NCI-H2227 (cell line): Measurements from ENCODE around the gene NIF3L1.

ENCODE experiments used
- DNase-seq: peaks from one replicate; lab custom pipeline; 2025; ENCODE audit not compliant: unreplicated experiment; lab: John Stamatoyannopoulos, UW

Gene NIF3L1, protein sequence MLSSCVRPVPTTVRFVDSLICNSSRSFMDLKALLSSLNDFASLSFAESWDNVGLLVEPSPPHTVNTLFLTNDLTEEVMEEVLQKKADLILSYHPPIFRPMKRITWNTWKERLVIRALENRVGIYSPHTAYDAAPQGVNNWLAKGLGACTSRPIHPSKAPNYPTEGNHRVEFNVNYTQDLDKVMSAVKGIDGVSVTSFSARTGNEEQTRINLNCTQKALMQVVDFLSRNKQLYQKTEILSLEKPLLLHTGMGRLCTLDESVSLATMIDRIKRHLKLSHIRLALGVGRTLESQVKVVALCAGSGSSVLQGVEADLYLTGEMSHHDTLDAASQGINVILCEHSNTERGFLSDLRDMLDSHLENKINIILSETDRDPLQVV

DNA sequence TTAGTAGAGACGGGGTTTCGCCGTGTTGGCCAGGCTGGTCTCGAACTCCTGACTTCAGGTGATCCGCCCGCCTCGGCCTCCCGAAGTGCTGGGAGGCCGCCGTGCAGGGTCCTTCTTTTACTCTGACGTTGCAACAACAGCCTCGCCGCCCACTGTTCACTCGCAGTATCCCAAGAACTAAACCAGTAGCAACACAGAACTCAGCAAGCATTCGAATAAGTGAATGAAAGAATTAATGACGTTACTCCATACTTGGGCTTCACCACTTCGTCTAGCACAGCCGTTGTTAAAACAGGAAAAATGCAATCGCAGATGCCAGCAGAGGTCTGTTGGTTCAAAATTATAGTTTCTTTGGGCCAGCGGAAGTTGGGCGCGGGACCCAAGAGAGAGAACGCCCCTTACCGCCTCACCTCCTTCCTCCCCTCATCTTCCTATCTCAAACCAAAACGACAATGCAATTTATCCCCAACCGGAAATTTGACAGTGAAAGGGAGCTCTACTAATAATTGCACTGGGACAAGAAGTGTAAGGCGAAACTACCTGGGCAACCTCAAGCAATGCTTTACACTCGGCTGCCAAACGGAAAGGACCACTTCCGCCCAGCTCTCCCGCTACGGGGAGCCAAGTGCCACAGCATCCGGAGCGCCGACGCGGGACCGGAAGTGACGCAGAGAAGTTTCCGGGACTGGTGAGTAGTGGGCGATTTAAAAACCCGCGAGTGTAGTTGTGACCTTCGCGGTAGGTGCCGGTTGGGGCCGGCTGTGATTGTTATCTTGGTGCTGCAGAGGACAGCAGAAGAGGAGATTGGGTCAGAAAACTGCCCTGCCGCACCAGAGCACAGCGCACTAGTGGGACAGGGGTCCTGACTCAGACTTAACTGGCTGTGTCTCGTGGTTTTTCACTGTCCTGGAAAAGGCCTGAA, at the start of gene NIF3L1, which contains the start of gene PPIL3:
NIF3L1 (plus strand) TSS at position 668 of the 922 bp plus-strand sequence. CDS start 2,573 bp downstream, outside the sequence.
PPIL3 (minus strand) TSS at position 374 of the 922 bp plus-strand sequence. CDS start 1,462 bp downstream, outside the sequence.
- DNase-seq, result peak; percentile 100

DNA sequence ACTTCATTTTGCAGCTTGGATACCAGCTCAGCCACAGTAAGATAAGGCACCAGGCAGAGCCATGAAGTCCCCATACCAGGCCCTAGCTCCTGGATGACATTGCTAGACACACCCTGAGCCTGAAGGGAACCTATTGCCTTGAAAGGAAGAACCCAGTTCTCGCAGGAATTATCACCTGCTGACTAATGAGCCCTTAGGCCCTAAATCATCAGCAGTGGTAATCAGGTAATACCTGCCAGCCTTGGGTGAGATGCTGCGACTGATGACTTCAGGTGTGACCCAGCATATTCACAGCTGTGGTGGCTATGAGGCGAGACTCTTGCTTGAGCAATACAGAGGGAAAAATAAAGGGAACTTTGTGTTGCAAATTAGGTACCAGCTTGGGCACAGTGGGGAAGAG, 49.7 kb upstream of the NIF3L1 start:
- no peak for DNase-seq

DNA sequence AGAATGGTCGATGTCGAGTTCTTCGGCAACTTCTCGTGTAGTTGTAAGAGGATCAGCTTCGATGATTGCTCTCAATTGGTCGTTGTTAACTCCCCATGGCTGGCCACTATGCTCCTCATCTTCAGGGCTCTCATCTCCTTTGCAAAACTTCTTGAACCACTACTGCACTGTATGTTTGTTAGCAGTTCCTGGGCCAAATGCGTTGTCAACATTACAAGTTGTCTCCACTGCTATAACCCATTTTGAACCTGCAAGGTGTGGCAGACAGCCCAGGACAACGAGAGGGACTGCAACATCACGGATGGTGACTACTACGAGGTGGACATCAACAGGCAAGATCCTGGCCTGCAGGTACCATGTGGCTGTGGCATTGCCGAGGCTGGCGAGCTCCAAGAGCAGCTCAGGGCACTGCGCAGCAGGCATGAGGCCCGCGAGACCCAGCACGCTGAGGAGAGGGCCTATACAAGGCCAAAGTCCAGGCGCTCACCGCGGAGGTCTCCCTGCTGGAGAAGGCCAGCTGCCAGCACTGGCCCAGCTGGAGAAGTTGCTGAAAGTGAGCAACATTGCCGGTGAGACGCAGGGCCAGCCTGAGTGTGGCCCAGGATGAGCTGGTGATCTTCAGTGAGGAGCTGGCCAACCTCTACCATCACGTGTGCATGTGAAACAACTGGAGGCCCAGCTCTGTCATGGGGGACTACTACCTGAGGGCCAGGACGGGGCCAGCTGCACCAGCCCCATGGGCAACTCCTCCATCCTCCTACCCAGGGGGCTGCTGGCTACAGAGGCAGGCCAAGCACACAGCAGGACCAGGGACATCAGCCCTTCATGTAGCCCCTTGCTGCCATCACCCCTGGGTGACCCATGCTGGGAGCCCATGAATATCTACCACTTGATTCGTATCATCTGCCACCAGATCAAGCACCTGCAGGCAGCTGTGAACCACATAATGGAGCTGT, 44.9 kb upstream of the NIF3L1 start:
- no peak for DNase-seq

DNA sequence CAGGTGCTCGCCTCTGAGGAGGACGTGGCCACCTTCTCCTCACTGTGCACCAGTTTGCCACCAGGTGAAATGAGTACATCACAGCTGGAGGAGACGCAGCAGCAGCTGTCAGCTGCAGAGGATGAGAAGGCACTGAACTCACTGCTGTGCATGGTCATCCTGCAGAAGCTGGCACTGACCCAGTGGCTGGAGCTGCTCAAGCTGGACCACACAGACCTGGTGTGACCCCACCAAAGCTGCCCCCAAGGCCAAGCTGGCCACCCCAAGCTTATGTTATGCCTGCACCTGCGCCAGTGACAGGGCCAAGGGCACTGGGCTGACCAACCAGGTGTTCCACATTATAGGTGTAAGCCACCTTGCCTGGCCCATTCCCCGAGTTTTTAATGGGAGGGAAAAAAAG, 44.0 kb upstream of the NIF3L1 start:
- DNase-seq, result no peak

DNA sequence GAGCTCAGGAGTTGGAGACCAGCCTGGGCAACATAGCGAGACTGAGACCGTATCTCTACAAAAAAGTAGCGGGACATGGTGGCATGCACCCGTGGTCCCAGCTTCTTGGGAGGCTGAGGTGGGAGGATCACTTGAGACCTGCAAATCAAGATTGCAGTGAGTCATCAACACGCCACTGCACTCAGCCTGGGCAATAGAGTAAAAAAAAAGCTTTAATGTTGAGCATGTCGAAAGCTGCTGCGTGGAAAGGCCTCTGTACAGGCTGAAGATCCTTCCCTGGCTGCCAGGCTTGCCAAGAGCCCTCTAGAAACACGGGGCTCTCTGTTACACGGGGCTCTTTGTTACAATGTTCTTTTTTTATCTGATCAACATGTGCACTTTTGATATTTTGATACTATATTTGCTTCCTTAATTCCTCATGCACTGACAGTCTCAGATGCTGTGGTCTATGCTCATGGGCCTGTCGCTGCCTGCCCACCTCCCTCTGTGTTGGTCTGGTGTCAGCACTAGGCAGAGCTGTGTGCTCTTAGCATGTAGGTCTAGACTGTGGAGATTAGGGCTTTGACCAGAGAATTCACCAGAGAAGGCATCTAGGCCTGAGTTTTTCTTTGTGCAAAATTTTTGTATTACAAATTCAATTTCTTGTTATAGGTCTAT, 43.4 kb upstream of the NIF3L1 start:
- no peak for DNase-seq

DNA sequence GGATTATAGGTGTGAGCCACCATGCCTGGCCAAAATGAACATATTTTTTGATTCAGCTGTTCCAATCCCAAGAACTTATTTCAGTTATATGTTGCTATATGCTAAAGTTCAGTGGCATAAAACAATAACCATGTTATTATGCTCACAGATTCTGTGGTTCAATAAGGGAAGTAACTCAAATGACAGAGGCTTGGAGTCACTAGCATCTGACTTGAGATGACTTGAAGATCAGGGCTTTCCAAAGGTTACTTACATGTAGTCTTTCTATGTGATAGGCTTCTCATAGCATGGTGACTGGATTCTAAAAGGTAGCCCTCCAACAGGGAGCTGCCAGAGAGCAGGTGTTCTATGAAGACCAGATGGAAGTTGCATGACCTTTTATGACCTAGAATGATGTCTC, 41.9 kb upstream of the NIF3L1 start:
- DNase-seq, result no peak

DNA sequence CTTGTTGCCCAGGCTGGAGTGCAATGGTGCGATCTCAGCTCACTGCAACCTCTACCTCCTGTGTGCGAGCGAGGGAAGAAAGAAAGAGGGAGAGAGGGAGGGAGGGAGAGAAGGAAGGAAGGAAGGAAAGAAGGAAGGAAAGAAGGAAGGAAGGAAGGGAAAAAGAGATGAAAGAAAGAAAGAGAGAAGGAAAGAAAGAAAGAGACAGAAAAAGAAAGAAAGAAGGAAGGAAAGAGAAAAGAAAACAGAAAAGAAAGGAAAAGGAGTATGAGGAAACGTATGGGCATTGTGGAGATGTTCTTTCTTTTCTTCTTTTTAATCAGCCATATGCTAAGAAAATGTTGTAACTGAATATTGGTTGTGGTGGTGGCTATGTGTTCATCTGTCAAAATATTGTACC, 41.2 kb upstream of the NIF3L1 start:
- DNase-seq, result no peak

DNA sequence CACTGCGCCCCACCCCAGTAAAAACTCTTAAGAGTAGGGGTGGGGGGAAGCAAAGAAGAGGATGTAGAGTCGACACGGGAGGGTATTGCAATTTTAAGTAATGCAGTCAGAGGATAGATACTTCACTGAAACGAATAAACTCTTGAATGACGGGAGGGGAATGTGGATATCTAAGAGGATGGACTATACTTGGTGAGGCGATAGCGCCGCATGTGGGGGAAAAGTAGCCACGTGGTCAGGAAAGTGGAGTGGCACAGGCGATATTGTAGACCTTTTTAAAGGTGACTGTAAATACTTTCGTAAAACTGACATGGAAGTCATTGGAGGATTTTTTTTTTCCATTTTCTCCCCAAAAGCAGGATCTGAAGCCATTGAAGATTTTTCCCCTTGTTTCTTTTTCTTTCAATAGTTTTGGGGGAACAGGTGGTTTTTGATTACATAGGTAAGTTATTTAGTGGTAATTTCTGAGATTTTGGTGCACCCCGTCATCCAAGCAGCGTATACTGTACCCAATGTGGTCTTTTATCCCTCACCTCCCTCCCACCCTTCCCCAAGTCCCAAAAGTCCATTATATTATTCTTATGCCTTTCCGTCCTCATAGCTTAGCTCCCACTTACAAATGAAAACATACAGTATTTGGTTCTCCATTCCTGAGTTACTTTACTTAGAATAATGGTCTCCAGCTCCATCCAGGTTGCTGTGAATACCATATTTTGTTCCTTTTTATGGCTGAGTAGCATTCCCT, 38.5 kb upstream of the NIF3L1 start:
- DNase-seq, result no peak

DNA sequence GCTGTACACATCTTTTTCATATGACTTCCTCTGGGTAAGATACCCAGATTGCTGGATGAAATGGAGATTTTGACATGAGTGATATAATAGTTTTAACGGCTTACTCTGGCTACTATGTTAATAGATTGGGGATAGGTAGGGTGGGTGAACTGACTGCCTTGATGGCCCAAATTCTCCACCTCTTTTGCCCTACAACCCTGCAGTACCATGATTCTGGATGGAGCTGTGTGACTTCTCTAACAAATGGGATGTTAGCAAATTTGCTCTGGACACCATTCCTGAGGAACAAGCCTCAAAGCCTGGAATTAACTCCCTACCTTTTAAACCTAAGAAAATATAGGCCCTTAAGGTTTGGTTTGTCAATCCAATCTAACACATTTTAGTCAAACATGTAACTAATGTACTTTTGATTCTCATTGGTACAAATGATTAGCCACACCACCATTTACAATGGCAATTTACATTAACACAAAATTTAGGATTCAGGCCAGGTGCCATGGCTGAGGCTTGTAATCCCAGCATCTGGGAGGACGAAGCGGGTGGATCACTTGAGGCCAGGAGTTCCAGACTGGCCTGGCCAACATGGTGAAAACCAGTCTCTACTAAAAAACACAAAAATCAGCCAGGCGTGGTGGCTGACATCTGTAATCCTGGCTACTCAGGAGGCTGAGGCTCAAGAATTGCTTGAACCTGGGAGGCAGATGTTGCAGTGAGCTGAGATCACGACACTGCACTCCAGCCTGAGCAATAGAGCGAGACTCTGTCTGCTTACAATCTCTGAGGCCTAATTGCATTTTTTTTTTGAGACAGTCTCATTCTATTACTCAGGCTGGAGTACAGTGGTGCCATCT, 37.5 kb upstream of the NIF3L1 start:
- no peak for DNase-seq

DNA sequence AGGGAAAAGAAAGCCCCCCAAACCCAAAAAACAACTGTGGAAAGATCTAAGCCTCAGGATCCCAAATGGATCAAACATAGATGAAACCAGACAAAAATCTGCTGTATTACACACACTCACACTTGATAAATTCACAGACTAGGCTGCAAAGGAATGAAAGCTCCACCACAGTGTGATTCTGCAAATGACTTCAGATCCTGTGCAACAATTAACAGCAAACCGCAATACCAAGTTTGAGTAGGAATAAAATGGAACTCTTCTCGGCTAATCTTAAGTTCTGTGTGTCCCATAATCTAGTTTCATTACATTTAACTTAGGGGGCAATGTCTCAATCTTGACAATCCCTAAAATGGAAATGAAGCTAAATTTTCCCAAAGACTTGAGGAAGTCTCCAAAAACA, 36.6 kb upstream of the NIF3L1 start:
- no peak for DNase-seq

DNA sequence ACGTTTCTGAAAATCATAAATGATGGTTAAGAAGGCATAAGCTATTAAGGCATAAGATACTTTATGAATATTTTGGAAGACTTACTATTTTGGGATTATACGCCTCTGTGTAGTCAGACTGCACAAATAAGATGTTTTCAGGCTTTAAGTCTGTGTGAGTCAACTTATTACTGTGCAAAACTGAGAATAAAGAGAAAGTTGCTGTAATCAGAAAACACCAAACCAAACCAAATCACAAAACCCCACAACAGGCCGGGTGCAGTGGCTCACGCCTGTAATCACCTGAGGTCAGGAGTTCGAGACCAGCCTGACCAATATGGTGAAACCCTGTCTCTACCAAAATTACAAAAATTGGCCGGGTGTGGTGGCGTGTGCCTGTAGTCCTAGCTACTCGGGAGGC, 32.4 kb upstream of the NIF3L1 start:
- DNase-seq, result no peak

DNA sequence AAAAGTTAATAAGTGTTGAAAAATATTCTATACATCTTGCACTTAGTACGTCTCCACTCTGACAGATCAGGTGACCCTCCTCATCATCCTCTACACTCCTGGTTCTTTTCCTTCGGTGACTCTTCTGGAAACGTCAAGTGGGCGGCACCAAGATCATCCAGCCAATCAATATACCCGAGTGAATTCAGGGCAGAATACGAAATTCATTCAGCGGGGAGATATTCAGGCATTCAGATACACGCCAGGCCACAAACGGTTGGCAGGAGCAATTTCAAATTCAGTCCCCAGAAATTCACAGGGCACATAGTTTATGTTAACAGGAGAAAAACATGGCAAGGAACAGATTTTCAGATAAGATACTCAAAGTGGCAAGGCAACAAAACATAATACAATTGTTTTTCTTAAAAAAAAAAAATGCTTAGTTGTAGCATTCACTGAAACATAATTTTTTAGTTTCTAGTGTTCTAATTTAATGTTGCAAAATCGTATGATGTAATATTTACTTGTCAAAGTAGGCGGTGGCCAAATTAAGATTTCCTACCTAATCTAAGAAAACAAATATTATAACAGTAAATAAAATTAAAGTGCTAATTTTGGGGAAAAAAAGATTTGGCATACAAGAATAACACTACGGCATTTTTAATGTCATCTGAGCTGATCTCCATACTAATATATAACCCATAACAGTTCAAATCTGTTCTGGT, 28.9 kb upstream of the NIF3L1 start:
- DNase-seq, result peak; percentile 58

DNA sequence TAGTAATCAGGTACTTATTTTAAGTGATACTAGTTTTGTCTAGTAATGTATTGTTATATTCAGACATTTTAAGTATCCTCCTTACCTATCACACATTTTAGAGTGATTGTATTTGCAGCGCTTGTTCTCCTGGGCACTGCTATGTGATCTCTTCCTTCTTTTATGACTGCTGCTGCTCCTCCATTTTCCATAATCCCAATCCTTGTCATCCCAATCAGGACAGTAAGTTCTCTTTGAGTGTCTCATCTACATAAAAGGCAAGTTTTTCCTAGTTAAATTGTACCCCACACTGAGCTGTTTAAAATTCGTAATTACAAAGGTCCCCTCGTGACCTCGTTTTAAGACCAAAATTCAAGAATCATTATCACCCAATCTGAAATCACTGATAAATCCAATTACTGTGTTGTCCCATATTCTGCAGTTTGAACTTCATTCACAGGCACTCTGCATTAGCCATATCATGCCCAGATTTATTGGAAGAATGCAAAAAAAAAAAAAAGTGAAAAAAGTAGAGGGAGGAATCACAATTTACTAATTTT, 27.5 kb upstream of the NIF3L1 start:
- DNase-seq, result no peak

DNA sequence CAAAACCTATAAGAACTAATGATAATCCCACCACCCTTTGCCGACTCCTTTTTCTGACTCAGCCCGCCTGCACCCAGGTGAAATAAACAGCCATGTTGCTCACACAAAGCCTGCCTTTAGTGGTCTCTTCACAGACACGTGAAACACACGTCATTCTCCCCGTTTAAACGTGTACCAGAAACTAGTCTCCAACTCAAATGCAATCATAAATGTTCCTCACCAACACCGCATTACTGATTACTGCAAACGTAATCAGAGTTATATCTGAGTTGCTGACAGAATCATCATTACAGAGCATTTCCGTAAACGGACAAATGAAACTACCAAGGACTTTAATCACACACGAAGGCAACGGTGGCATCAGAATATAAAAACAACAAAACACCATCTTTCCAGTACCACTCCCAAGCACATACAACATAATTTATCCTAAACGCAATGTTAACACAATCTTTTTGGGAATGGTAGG, 26.6 kb upstream of the NIF3L1 start:
- DNase-seq, result peak; percentile 60

DNA sequence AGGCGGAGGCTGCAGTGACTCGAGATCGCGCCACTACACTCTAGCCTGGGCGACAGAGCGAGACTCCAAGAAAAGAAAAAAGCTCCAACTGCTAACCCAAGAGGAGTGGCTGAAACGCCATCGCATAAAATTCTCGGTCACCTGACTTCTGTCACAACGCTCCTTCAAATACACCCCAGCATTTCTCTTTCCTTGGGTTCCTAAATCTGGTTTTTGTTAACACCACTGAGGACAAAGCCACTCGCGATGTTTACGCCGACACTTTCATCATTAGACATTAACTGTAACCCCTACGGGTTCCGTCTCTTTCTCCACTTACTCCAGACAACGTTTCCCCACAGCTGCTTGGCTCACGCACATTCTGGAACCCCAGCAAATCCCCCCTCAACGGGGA, 25.4 kb upstream of the NIF3L1 start:
- peak; percentile 77 for DNase-seq

DNA sequence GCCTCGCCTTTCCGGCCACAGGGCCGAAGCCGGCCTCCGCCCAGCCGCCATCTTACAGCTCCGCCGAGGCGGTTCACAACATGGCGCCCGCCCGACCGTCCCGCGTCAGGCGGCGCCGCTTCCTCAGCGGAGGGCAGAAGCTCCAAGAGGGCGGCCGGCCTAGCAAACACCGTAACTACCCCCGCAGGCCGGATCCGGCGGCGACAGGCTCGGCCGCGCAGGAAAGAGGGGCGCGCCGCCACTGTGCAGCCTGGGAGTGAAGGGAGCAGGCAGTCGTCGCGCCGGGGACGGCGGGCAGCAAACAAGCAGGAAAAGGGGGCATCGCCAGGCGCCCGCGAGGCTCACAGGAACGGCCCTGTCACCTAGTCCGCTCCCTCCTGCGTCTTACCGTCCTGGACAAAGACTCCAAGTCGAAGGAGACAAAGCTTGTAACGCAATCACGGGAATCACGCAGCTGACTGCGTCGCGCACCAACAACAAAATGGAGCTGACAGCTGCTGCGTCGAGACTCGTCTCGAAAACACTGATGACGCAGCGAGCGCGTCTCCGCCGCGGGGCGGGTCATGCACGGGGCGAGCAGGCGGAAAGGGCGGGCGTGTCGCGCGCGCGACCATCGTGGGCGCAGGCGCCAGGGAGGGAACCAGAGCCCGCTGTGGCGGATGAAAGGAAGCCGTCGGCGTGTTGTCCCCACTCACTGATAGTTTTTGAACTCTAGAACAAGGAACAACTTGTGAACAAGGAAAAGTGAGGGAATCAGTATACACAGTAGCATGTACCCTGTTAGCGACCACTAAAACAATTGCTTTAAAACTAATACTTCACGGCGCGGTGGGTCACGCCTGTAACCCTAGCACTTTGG, 24.8 kb upstream of the NIF3L1 start, which contains the start of gene CLK1:
CLK1 (minus strand) TSS at position 483 of the 859 bp plus-strand sequence. CDS start 2,796 bp downstream, outside the sequence.
- DNase-seq, result peak; percentile 98

DNA sequence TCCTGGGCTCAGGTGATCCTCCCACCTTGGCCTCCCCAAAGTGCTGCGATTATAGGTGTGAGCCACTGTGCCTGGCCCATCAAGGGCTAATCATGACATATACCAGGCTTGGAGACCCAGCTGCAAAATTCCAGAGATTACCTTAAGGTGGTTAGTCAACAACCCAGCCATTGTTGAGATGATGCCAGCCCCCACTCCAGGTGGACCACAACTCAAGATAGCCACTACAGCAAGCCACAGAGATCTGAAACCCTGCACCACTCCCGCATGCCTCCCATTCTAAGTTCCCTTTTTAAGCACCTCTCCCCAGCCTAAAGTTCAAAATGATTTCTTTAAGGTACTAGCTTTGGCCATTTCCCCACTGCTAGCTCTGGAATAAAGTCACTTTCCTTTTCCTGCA, 20.2 kb upstream of the NIF3L1 start:
- no peak for DNase-seq
